Vagina (tissue), 2 donors: Measurements from ENCODE around the gene SAFB.

ENCODE experiments used
- POLR2A ChIP-seq, 2 donors: fragments of 450-650 bp; IDR thresholded peaks; one replicate each; pipeline ENCODE4 v1.6.1; 2017; ENCODE audit warnings: antibody characterized with exemption in 2 of 2, mild to moderate bottlenecking in 2 of 2, moderate library complexity in 2 of 2
- POLR2AphosphoS5 ChIP-seq, 2 donors: sonication (generic); formaldehyde crosslinking; IDR thresholded peaks; one replicate each; pipeline ENCODE4 v1.9.0; 2017; ENCODE audit warnings: antibody characterized with exemption in 2 of 2, mild to moderate bottlenecking in 2 of 2, low read depth in 1 of 2; ENCODE audit not compliant: insufficient read depth in 1 of 2
- TF ChIP-seq, protein P1 (sequence below), 3 experiments: fragments of 450-650 bp in 2 of 3; fragments of 200-600 bp in 1 of 3; sonication (generic) in 1 of 3; IDR thresholded peaks; one replicate each; pipeline ENCODE4 v1.5.1; 2017 to 2019; ENCODE audit warnings: antibody characterized with exemption in 3 of 3, mild to moderate bottlenecking in 2 of 3, moderate library complexity in 2 of 3

DNA sequence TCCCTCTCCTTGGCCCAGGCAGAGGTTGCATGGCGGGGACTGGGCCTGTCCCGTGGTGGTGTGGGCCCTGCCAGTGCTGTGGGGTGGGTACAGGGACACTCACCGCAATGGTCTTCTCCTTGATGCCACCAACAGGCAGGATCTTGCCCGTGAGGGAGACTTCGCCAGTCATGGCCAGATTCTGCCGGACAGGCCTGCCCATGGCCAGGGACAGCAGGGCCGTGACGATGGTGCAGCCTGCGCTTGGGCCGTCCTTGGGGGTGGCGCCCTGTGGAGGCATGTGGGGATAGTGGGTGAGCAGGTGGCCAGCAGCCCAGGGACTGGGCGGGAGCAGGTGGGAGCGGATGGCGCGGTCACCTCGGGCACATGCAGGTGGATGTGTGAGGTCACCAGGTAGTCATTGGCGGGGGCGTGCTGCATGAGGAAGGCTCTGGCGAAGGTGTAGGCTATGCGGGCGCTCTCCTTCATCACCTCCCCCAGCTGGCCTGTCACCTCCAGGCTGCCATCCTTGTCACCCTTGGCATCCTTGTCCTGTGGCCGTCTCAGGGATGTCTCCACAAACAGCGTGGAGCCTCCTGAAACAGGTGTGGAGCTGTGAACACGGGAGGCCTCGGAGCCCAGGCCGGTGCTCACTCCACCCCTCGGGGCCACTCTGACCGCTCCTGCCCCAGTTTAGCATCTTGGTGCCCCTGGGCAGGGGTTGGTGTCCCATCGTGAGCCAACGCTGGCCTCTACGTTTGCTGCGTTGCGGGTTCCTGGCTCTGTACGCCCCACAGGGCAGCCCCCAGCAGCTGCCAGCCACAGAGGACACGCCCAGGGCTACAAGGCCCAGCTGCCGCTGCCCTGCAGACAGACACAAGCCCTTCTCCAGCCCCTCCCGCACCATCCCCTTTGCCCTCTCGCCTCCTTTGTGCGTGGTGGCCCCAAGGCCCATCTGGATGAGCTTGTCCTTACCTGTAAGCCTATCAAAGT is 70.6 kb downstream of the SAFB start:
- TF ChIP-seq, protein P1, sequence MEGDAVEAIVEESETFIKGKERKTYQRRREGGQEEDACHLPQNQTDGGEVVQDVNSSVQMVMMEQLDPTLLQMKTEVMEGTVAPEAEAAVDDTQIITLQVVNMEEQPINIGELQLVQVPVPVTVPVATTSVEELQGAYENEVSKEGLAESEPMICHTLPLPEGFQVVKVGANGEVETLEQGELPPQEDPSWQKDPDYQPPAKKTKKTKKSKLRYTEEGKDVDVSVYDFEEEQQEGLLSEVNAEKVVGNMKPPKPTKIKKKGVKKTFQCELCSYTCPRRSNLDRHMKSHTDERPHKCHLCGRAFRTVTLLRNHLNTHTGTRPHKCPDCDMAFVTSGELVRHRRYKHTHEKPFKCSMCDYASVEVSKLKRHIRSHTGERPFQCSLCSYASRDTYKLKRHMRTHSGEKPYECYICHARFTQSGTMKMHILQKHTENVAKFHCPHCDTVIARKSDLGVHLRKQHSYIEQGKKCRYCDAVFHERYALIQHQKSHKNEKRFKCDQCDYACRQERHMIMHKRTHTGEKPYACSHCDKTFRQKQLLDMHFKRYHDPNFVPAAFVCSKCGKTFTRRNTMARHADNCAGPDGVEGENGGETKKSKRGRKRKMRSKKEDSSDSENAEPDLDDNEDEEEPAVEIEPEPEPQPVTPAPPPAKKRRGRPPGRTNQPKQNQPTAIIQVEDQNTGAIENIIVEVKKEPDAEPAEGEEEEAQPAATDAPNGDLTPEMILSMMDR (IDR thresholded peaks at IDR 0.05), result no peak
- TF ChIP-seq POLR2A (IDR thresholded peaks at IDR 0.05) (no peak), POLR2AphosphoS5 (IDR thresholded peaks at IDR 0.05; ENCODE audit: insufficient read depth in 1 of 2, low read depth in 1 of 2) (no peak)
